ENCODE measurements around the gene PSMF1.

DNA sequence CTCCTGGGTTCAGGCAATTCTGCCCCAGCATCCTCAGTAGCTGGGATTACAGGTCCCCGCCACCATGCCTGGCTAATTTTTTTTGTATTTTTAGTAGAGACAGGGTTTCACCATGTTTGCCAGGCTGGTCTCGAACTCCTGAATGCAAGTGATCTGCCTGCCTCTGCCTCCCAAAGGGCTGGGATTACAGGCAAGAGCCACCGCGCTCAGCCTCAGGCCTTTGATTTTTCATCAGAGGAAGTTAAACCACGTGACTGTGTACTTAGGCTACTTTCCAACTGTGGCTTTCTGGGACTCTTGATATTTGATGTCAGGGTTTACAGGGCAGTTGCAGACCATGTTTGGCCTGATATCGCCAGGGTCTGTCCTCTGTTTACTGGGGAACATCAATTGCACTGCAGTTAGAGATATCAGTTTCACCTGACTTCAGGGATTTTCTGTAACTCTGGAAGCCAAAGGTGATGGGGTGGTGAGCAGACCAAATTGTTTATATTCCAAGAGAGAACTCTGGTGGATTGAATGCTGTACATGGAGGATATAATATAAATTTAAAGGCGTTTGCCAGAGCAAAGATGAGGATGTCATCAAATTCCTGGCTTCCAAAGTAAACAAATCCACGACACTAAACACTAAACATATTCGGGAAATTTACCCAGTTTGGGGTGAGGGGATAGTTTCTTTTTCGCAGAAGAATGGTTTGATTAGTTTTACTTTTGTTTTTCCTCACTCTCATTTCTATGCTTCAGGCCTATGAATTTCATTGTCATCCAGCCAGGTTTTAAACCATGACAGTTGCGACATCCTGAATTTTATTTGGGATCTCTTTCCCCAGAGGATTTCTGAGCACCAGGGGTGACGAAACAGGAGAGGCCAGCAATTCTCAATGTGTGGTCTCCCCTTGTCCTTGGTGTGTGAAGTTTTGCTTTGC, 4.2 kb downstream of the PSMF1 start:
- TF ChIP-seq, protein P1, sequence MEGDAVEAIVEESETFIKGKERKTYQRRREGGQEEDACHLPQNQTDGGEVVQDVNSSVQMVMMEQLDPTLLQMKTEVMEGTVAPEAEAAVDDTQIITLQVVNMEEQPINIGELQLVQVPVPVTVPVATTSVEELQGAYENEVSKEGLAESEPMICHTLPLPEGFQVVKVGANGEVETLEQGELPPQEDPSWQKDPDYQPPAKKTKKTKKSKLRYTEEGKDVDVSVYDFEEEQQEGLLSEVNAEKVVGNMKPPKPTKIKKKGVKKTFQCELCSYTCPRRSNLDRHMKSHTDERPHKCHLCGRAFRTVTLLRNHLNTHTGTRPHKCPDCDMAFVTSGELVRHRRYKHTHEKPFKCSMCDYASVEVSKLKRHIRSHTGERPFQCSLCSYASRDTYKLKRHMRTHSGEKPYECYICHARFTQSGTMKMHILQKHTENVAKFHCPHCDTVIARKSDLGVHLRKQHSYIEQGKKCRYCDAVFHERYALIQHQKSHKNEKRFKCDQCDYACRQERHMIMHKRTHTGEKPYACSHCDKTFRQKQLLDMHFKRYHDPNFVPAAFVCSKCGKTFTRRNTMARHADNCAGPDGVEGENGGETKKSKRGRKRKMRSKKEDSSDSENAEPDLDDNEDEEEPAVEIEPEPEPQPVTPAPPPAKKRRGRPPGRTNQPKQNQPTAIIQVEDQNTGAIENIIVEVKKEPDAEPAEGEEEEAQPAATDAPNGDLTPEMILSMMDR (IDR thresholded peaks at IDR 0.05) = no peak
- no peak for TF ChIP-seq POLR2A (IDR thresholded peaks at IDR 0.05)
